Body of pancreas (tissue), 4 donors: ENCODE measurements around the gene XIAP.

Experiments used
- CTCF ChIP-seq, 7 experiments: fragments of 450-650 bp in 4 of 7; fragments of 200-600 bp in 3 of 7; sonication (generic) in 3 of 7; IDR thresholded peaks; one replicate each; pipeline ENCODE4 v1.5.1; 2016 to 2019; ENCODE audit warnings: antibody characterized with exemption in 7 of 7
- POLR2A ChIP-seq, 3 donors: fragments of 450-650 bp; IDR thresholded peaks; one replicate each; pipeline ENCODE4 v1.6.1; 2016; ENCODE audit warnings: antibody characterized with exemption in 3 of 3, mild to moderate bottlenecking in 2 of 3

- no peak for TF ChIP-seq POLR2A (IDR thresholded peaks at IDR 0.05)
- no peak for TF ChIP-seq CTCF (IDR thresholded peaks at IDR 0.05)
Observed at GRCh38 chrX:123918106-123918721, 58.4 kb downstream of the XIAP start.
